K562 (cell line): Measurements from ENCODE around the gene ACADL.

ENCODE experiments used
- BACH1 ChIP-seq: fragments of 200-800 bp; sonication (Bioruptor generic); IDR thresholded peaks from 2 replicates; pipeline ENCODE4 v1.6.1; 2016; ENCODE audit warnings: missing genetic modification characterization, missing compliant biosample characterization
- BRCA1 ChIP-seq, 2 experiments: fragments of 450-650 bp in 1 of 2; sonication (generic) in 1 of 2; formaldehyde crosslinking in 1 of 2; IDR thresholded peaks; 2 replicates each; pipeline versions ENCODE4 v1.5.0 to v1.6.1; 2017 to 2020; ENCODE audit warnings: mild to moderate bottlenecking in 1 of 2, missing genetic modification reagents in 1 of 2
- MAFK ChIP-seq: IDR thresholded peaks from 2 replicates; pipeline ENCODE4 v1.6.1; 2011; ENCODE audit warnings: low read length, improper control_type of control experiment
- POLR2A ChIP-seq: fragments of 450-650 bp; conservative IDR thresholded peaks from 2 replicates; pipeline ENCODE4 v1.6.1; 2016
- POLR2AphosphoS5 ChIP-seq: IDR thresholded peaks from 2 replicates; pipeline ENCODE4 v1.6.1; 2011; ENCODE audit warnings: mild to moderate bottlenecking, low read depth, low read length, moderate library complexity; ENCODE audit not compliant: control insufficient read depth, insufficient read depth
- ZNF589 ChIP-seq: fragments of 200-800 bp; sonication (Bioruptor generic); IDR thresholded peaks from 2 replicates; pipeline ENCODE4 v1.6.1; 2016; ENCODE audit warnings: low read depth, missing genetic modification characterization, missing compliant biosample characterization

- TF ChIP-seq BACH1 (tag) = no peak
- TF ChIP-seq BRCA1 (IDR thresholded peaks at IDR 0.05) = no peak
- TF ChIP-seq BRCA1 (CRISPR knock-in tag; IDR thresholded peaks at IDR 0.05) = no peak
- TF ChIP-seq MAFK = no peak
- TF ChIP-seq POLR2AphosphoS5 = peak; percentile 52; the same call in 1 of the 2 replicates
- peak; percentile 73 for TF ChIP-seq POLR2A
- TF ChIP-seq ZNF589 (CRISPR knock-in tag) = no peak
Measured at GRCh38 chr2:210170446-210171303, 54.6 kb downstream of the ACADL start.
